GM12891 (cell line): ENCODE measurements around the gene AVL9.

Experiments
- POLR2A ChIP-seq: IDR thresholded peaks from 2 replicates; pipeline ENCODE4 v1.6.1; 2011; ENCODE audit warnings: low read depth, low read length, control low read depth
- POLR2AphosphoS5 ChIP-seq: IDR thresholded peaks from 2 replicates; pipeline ENCODE4 v1.6.1; 2011; ENCODE audit warnings: low read depth, low read length, control low read depth
- POU2F2 ChIP-seq: IDR thresholded peaks from 2 replicates; pipeline ENCODE4 v1.6.1; 2011; ENCODE audit warnings: low read depth, mild to moderate bottlenecking, control low read depth, low read length, moderate library complexity
- SPI1 ChIP-seq: IDR thresholded peaks from 2 replicates; pipeline ENCODE4 v1.6.1; 2011; ENCODE audit warnings: low read depth, low read length, control low read depth
- TAF1 ChIP-seq: IDR thresholded peaks from 2 replicates; pipeline ENCODE4 v1.6.1; 2011; ENCODE audit warnings: low read depth, low read length, control low read depth

GRCh38 chr7:32618470-32618869 lies 123.2 kb downstream of the AVL9 start:
- TF ChIP-seq POLR2AphosphoS5 (no peak), POLR2A (no peak), SPI1 (no peak), TAF1 (no peak), POU2F2 (no peak)
